Measurements from ENCODE around the gene MRPL12. TPM values are rescaled to one million over a fixed set of nuclear protein-coding genes. Genes with fewer than 3 reads are reported as not detected.

MRPL12 gene
- total RNA-seq, 4 donors from 2014 or later = 24.5 to 47.9 (median 39.2) TPM

- intact Hi-C loops (cut with DNase I) = no loop called here
- H3K27me3 ChIP-seq = peaks cover 0 to 14% (median 1%) of the 10 kb centered on the region in 4 donors
- WGBS = 89% methylated on average over 30 of the region's 33 CpGs
- H3K4me1 ChIP-seq = peaks cover 7 to 17% (median 13%) of the 10 kb centered on the region in 4 donors
- no peak overlapping the region for H3K27ac ChIP-seq (replicated peaks in 1 of 4)
- no peaks in the 10 kb centered on the region for H3K9me3 ChIP-seq
- TF ChIP-seq, protein P1, sequence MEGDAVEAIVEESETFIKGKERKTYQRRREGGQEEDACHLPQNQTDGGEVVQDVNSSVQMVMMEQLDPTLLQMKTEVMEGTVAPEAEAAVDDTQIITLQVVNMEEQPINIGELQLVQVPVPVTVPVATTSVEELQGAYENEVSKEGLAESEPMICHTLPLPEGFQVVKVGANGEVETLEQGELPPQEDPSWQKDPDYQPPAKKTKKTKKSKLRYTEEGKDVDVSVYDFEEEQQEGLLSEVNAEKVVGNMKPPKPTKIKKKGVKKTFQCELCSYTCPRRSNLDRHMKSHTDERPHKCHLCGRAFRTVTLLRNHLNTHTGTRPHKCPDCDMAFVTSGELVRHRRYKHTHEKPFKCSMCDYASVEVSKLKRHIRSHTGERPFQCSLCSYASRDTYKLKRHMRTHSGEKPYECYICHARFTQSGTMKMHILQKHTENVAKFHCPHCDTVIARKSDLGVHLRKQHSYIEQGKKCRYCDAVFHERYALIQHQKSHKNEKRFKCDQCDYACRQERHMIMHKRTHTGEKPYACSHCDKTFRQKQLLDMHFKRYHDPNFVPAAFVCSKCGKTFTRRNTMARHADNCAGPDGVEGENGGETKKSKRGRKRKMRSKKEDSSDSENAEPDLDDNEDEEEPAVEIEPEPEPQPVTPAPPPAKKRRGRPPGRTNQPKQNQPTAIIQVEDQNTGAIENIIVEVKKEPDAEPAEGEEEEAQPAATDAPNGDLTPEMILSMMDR (IDR thresholded peaks at IDR 0.05) = no peak
- no peak for TF ChIP-seq POLR2A (IDR thresholded peaks at IDR 0.05; ENCODE audit: low read depth)
- no peak for TF ChIP-seq EP300 (IDR thresholded peaks at IDR 0.05)
- TF ChIP-seq POLR2AphosphoS5 (IDR thresholded peaks at IDR 0.05) = no peak
- DNase-seq (ENCODE audit: extremely low spot score) = no peak
- no peak overlapping the region for H3K4me3 ChIP-seq
- peaks cover 0 to 37% (median 5%) of the 10 kb centered on the region in 4 donors for H3K36me3 ChIP-seq
Observed at GRCh38 chr17:81719410-81720266, 16.5 kb downstream of the MRPL12 start.

GRCh38 chr17:81720267-81721071 lies 17.3 kb downstream of the MRPL12 start:
- intact Hi-C loops (cut with DNase I) = no loop called here
- Histone ChIP-seq H3K4me3 (no peak overlapping the region), H3K4me1 (peaks cover 7 to 17% (median 13%) of the 10 kb centered on the region in 4 donors), H3K36me3 (peaks cover 0 to 37% (median 5%) of the 10 kb centered on the region in 4 donors), H3K27me3 (peaks cover 0 to 20% (median 1%) of the 10 kb centered on the region in 4 donors), H3K27ac (replicated peaks in 1 of 4) (no peak overlapping the region), H3K9me3 (no peaks in the 10 kb centered on the region)
- no peak for DNase-seq (ENCODE audit: extremely low spot score)
- TF ChIP-seq POLR2A (IDR thresholded peaks at IDR 0.05; ENCODE audit: low read depth) = no peak
- TF ChIP-seq, protein P1 (IDR thresholded peaks at IDR 0.05) = no peak
- TF ChIP-seq POLR2AphosphoS5 (IDR thresholded peaks at IDR 0.05) = no peak
- TF ChIP-seq EP300 (IDR thresholded peaks at IDR 0.05) = no peak
- 80% methylated on average over 29 of the region's 33 CpGs for WGBS

- peaks cover 0 to 27% (median 3%) of the 10 kb centered on the region in 4 donors for H3K36me3 ChIP-seq
- WGBS = 49% methylated on average over 10 of the region's 10 CpGs
- H3K9me3 ChIP-seq = no peaks in the 10 kb centered on the region
- peaks cover 0 to 39% (median 1%) of the 10 kb centered on the region in 4 donors for H3K27me3 ChIP-seq
- no peak overlapping the region for H3K4me3 ChIP-seq
- no peak for TF ChIP-seq POLR2AphosphoS5 (IDR thresholded peaks at IDR 0.05)
- TF ChIP-seq POLR2A (IDR thresholded peaks at IDR 0.05; ENCODE audit: low read depth) = no peak
- TF ChIP-seq, protein P1 (IDR thresholded peaks at IDR 0.05) = no peak
- no peak for TF ChIP-seq EP300 (IDR thresholded peaks at IDR 0.05)
- DNase-seq (ENCODE audit: extremely low spot score) = no peak
- H3K4me1 ChIP-seq = peaks cover 7 to 17% (median 13%) of the 10 kb centered on the region in 4 donors
- intact Hi-C loops (cut with DNase I) = no loop called here
- H3K27ac ChIP-seq (replicated peaks in 1 of 4) = no peak overlapping the region
Observed at GRCh38 chr17:81722184-81723120, 19.3 kb downstream of the MRPL12 start.

DNA sequence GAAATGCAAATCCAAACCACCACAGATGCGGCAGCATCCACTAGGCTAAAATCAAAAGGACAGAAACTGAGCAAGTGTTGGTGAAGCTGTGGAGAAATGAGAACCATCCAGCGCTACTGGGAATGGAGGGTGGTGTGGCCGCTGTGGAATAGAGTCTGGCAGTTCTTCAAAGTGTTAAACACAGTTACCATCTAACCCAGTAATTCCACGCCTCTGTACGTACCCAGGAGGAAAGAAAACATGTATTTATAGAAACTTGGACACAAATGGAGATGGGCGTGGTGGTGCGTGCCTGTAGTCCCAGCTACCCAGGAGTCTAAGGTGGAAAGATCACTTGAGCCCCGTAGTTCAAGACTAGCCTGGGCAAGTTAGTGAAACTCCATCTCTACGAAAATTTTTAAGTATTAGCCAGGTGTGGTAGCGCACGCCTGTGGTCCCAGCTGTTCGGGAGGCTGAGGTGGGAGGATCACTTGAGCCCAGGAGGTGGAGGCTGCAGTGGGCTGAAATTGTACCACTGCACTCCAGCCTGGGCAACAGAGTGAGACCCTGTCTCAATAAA lies 20.6 kb downstream of the MRPL12 start:
- no peak for DNase-seq (ENCODE audit: extremely low spot score)
- no peaks in the 10 kb centered on the region for H3K9me3 ChIP-seq
- H3K27ac ChIP-seq (replicated peaks in 1 of 4) = no peak overlapping the region
- H3K4me1 ChIP-seq = peaks cover 7 to 17% (median 13%) of the 10 kb centered on the region in 4 donors
- peaks cover 0 to 51% (median 1%) of the 10 kb centered on the region in 4 donors for H3K27me3 ChIP-seq
- TF ChIP-seq POLR2A (IDR thresholded peaks at IDR 0.05; ENCODE audit: low read depth) = no peak
- TF ChIP-seq EP300 (IDR thresholded peaks at IDR 0.05) = no peak
- TF ChIP-seq POLR2AphosphoS5 (IDR thresholded peaks at IDR 0.05) = no peak
- TF ChIP-seq, protein P1 (IDR thresholded peaks at IDR 0.05) = no peak
- intact Hi-C loops (cut with DNase I) = no loop called here
- no peak overlapping the region for H3K4me3 ChIP-seq
- H3K36me3 ChIP-seq = peaks cover 0 to 14% (median 0%) of the 10 kb centered on the region in 4 donors
- WGBS = 68% methylated on average over 12 of the region's 12 CpGs
